HG02588 (cell line): Measurements from ENCODE around the gene TMEM208.

Experiments
- ATAC-seq: cut with Tn5 transposase; IDR thresholded peaks from one replicate; pipeline ENCODE4 v1.9.1; 2021; ENCODE audit warnings: mild to moderate bottlenecking, moderate library complexity; ENCODE audit not compliant: unreplicated experiment

Gene TMEM208

GRCh38 chr16:67191411-67191994, 35.4 kb upstream of the TMEM208 start:
- ATAC-seq: no peak

GRCh38 chr16:67191995-67192681, 34.8 kb upstream of the TMEM208 start, which contains the start of gene E2F4:
Gene E2F4 (plus strand): TSS chr16:67192155. CDS start chr16:67192228, 73 bp downstream.
- ATAC-seq: peak; percentile 77

- no peak for ATAC-seq
Measured at GRCh38 chr16:67192781-67193361, 34.1 kb upstream of the TMEM208 start.

- ATAC-seq: no peak
Measured at GRCh38 chr16:67193536-67193935, 33.4 kb upstream of the TMEM208 start.

GRCh38 chr16:67194260-67194659, 32.7 kb upstream of the TMEM208 start:
- no peak for ATAC-seq

- ATAC-seq: no peak
Measured at GRCh38 chr16:67195676-67196075, 31.3 kb upstream of the TMEM208 start.

- ATAC-seq: no peak
Measured at GRCh38 chr16:67196881-67197280, 30.0 kb upstream of the TMEM208 start.

GRCh38 chr16:67197704-67198103, 29.2 kb upstream of the TMEM208 start:
- no peak for ATAC-seq

- ATAC-seq: no peak
Measured at GRCh38 chr16:67198238-67198734, 28.6 kb upstream of the TMEM208 start.

GRCh38 chr16:67199011-67199807, 27.7 kb upstream of the TMEM208 start, which contains the start of gene ELMO3:
Gene ELMO3 (plus strand): TSS chr16:67199131. CDS start chr16:67199327, 196 bp downstream.
- ATAC-seq: no peak

- ATAC-seq: no peak
Measured at GRCh38 chr16:67199808-67200198, 27.1 kb upstream of the TMEM208 start.

- no peak for ATAC-seq
Measured at GRCh38 chr16:67200491-67200890, 26.4 kb upstream of the TMEM208 start.

GRCh38 chr16:67201411-67202345, 25.3 kb upstream of the TMEM208 start:
- no peak for ATAC-seq

GRCh38 chr16:67202426-67202825, 24.5 kb upstream of the TMEM208 start:
- no peak for ATAC-seq

GRCh38 chr16:67202956-67203493, 23.9 kb upstream of the TMEM208 start:
- no peak for ATAC-seq

- no peak for ATAC-seq
Measured at GRCh38 chr16:67204076-67204475, 22.9 kb upstream of the TMEM208 start.

- ATAC-seq: no peak
Measured at GRCh38 chr16:67206129-67206837, 20.6 kb upstream of the TMEM208 start.

GRCh38 chr16:67206838-67207248, 20.1 kb upstream of the TMEM208 start:
- no peak for ATAC-seq
